Head of caudate nucleus (tissue), 42 donors: ENCODE data around the gene MEF2D.

Experiments used
- DNase-seq, 42 donors: peaks; one replicate each; pipeline versions ENCODE4 v3.0.0 to v3.0.0-alpha.2; 2020 to 2021; ENCODE audit warnings: mixed read lengths in 7 of 42
- intact Hi-C: fragments of 100-400 bp; cut with DNase I; formaldehyde crosslinking; loops from one replicate; pipeline ENCODE4 v1.15.0; 2022

MEF2D gene

GRCh38 chr1:156500543-156500792, at the start of gene MEF2D:
Gene MEF2D, minus strand, starts transcription at chr1:156500775. Its CDS starts 17,483 bp downstream, at chr1:156483292.
- DNase-seq, result no peak
- intact Hi-C loops, result no loop called here

- DNase-seq, result peak in 1 of 42 donors; percentile 22
- intact Hi-C loops, result no loop called here
Observed at GRCh38 chr1:156550346-156550745, 49.8 kb upstream of the MEF2D start.

GRCh38 chr1:156549831-156550230, 49.3 kb upstream of the MEF2D start:
- DNase-seq, result peak in 1 of 42 donors; percentile 24
- intact Hi-C loops, result no loop called here

GRCh38 chr1:156549390-156549789, 48.8 kb upstream of the MEF2D start:
- peak in 2 of 42 donors; percentile 3 to 12 for DNase-seq
- intact Hi-C loops, result no loop called here

GRCh38 chr1:156547982-156548381, 47.4 kb upstream of the MEF2D start:
- intact Hi-C loops, result no loop called here
- DNase-seq, result peak in 1 of 42 donors; percentile 20

- DNase-seq, result peak in 1 of 42 donors; percentile 9
- intact Hi-C loops, result no loop called here
Observed at GRCh38 chr1:156547434-156547833, 46.9 kb upstream of the MEF2D start.

GRCh38 chr1:156546267-156546666, 45.7 kb upstream of the MEF2D start:
- DNase-seq, result no peak
- intact Hi-C loops, result no loop called here

GRCh38 chr1:156544592-156545102, 44.1 kb upstream of the MEF2D start:
- peak in 19 of 42 donors; percentile 16 to 71 (median 31) for DNase-seq

GRCh38 chr1:156543066-156543465, 42.5 kb upstream of the MEF2D start:
- intact Hi-C loops, result no loop called here
- DNase-seq, result no peak

More at GRCh38 chr1:156544592-156545102, 44.1 kb upstream of the MEF2D start:
- intact Hi-C loops, result no loop called here

GRCh38 chr1:156540955-156541354, 40.4 kb upstream of the MEF2D start:
- no peak for DNase-seq
- intact Hi-C loops, result no loop called here

- DNase-seq, result peak in 2 of 42 donors; percentile 14 to 16
- intact Hi-C loops, result no loop called here
Observed at GRCh38 chr1:156539818-156540355, 39.3 kb upstream of the MEF2D start.

- intact Hi-C loops, result no loop called here
- DNase-seq, result no peak
Observed at GRCh38 chr1:156538711-156539440, 38.3 kb upstream of the MEF2D start.

- intact Hi-C loops, result no loop called here
- DNase-seq, result no peak
Observed at GRCh38 chr1:156537027-156537426, 36.5 kb upstream of the MEF2D start.

GRCh38 chr1:156534424-156535060, 34.0 kb upstream of the MEF2D start:
- intact Hi-C loops, result no loop called here
- no peak for DNase-seq

GRCh38 chr1:156533568-156534220, 33.1 kb upstream of the MEF2D start:
- intact Hi-C loops, result no loop called here
- DNase-seq, result no peak

- intact Hi-C loops, result no loop called here
Observed at GRCh38 chr1:156532374-156532773, 31.8 kb upstream of the MEF2D start.

GRCh38 chr1:156530006-156530405, 29.4 kb upstream of the MEF2D start:
- intact Hi-C loops, result no loop called here
- no peak for DNase-seq

More at GRCh38 chr1:156532374-156532773, 31.8 kb upstream of the MEF2D start:
- no peak for DNase-seq

- no peak for DNase-seq
- intact Hi-C loops, result no loop called here
Observed at GRCh38 chr1:156528875-156529425, 28.4 kb upstream of the MEF2D start.

GRCh38 chr1:156528231-156528630, 27.7 kb upstream of the MEF2D start:
- intact Hi-C loops, result no loop called here
- no peak for DNase-seq

- DNase-seq, result no peak
- intact Hi-C loops, result no loop called here
Observed at GRCh38 chr1:156527584-156527983, 27.0 kb upstream of the MEF2D start.
